Measurements from ENCODE around the gene SLC2A9. TPM values are rescaled to one million over a fixed set of nuclear protein-coding genes. Genes with fewer than 3 reads are reported as not detected.

SLC2A9 gene
- total RNA-seq, 6 donors from 2014 or later, result 5.4 to 25.1 (median 13.0) TPM

DNA sequence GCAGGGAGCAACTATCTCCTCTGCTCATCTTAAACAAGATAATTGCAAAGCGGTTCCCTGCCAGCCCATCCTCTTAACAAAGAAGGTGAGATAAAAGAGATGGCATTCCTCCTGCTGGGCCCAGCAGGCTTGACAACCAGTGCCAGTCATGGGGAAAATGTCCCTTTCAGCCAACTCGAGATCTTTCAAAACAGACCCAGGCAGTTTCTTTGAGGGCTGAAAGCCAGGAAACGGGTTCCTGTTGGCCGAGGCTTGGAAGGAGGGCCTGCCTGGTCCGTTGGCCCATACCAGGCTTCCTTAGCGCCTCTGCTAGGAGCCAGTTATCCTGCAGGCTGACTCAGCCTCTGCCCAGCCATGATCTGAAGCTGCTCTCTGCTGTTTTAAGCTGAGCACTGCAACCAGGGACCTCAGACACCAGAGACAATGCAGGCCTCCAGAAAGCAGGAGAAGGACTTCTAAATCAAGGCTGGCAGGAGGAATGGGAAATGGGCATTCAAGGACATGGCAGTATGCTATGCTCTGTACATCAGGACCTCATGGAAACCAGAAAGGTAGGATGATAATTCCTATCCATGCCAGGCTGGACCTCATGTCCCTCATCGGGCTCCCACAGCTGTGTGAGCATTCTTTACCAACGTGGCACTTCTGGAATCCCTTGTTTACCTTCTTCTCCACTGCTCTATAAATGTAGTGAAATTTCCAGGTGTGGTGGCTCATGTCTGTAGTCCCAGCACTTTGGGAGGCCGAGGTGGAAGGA, 42.4 kb upstream of the SLC2A9 start:
- ATAC-seq (ENCODE audit: low FRiP score in 2 of 2) (peak; percentile 86 to 90), DNase-seq (peak in 1 of 2 donors; percentile 60)
- TF ChIP-seq EP300 (IDR thresholded peaks at IDR 0.05) (no peak), POLR2A (IDR thresholded peaks at IDR 0.05) (no peak), POLR2AphosphoS5 (IDR thresholded peaks at IDR 0.05) (no peak)
- TF ChIP-seq, protein P1, sequence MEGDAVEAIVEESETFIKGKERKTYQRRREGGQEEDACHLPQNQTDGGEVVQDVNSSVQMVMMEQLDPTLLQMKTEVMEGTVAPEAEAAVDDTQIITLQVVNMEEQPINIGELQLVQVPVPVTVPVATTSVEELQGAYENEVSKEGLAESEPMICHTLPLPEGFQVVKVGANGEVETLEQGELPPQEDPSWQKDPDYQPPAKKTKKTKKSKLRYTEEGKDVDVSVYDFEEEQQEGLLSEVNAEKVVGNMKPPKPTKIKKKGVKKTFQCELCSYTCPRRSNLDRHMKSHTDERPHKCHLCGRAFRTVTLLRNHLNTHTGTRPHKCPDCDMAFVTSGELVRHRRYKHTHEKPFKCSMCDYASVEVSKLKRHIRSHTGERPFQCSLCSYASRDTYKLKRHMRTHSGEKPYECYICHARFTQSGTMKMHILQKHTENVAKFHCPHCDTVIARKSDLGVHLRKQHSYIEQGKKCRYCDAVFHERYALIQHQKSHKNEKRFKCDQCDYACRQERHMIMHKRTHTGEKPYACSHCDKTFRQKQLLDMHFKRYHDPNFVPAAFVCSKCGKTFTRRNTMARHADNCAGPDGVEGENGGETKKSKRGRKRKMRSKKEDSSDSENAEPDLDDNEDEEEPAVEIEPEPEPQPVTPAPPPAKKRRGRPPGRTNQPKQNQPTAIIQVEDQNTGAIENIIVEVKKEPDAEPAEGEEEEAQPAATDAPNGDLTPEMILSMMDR (IDR thresholded peaks at IDR 0.05), result peak; percentile 42 to 72 (median 60)
- Histone ChIP-seq H3K27me3 (no peaks in the 10 kb centered on the region), H3K27ac (peak overlapping the region in 2 of 4 donors; percentile 47 to 59), H3K4me3 (no peak overlapping the region), H3K4me1 (peaks cover 0 to 11% (median 8%) of the 10 kb centered on the region in 4 donors), H3K9me3 (no peaks in the 10 kb centered on the region), H3K36me3 (peaks cover 0 to 38% (median 4%) of the 10 kb centered on the region in 4 donors)
- 41 to 64% methylated on average over 9 of the region's 9 CpGs for WGBS, 2 donors

DNA sequence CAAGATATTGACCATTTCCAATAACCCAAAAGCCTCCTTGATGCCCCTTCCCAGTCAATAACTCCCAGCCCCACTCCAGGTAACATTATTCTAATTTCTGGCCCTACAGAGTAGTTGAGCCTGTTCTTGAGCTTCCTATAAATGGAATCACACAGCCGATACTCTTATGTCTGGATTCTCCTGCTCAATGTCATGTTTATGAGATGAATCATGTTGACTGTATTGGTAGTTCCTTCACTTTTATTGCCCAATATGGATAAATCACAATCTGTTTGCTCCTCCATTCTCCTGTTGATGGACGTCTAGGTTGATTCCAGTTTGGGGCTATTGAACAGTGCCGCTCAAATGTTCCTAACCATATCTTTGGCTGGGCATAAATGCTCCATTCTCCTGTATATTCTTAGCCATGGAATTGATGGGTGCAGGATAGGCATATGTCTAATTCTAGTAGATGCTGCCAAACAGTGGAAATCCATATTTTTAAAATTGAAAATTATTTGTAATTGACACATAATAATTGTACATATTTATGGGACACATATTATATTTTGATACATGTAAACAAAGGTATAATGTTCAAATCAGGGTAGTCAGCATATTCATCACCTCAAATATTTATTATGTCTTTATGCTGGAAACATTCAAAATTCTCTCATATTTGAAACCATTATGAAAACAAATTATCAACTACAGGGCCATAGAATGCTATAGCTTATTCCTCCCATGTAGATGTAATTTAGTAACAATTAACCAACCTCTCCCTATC, 40.5 kb upstream of the SLC2A9 start:
- Histone ChIP-seq H3K36me3 (peaks cover 0 to 24% (median 0%) of the 10 kb centered on the region in 4 donors), H3K27me3 (no peaks in the 10 kb centered on the region), H3K27ac (no peak overlapping the region), H3K4me3 (no peak overlapping the region), H3K4me1 (peaks cover 0 to 11% (median 8%) of the 10 kb centered on the region in 4 donors), H3K9me3 (no peaks in the 10 kb centered on the region)
- DNase-seq, result no peak
- no peak for ATAC-seq (ENCODE audit: low FRiP score in 2 of 2)
- no peak for TF ChIP-seq EP300 (IDR thresholded peaks at IDR 0.05)
- TF ChIP-seq POLR2A (IDR thresholded peaks at IDR 0.05), result no peak
- TF ChIP-seq, protein P1 (IDR thresholded peaks at IDR 0.05), result no peak
- TF ChIP-seq POLR2AphosphoS5 (IDR thresholded peaks at IDR 0.05), result no peak
- WGBS, 2 donors, result 95 to 97% methylated on average over 3 of the region's 3 CpGs

DNA sequence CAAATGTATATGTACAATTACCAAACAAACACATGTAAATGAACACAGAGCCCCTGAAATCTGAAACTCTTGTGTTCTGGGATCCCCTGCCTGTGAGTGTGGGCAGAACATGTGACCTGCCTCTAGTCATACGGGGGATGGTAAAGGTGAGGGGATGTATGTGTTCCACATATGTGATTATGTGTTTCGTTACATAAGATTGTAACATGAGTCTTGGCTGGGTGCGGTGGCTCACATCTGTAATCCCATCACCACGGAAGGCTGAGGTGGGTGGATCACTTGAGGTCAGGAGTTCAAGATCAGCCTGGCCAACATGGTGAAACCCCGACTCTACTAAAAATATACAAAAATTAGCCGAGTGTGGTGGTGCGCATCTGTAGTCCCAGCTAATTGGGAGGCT, 37.1 kb upstream of the SLC2A9 start:
- ATAC-seq (ENCODE audit: low FRiP score in 2 of 2) (no peak), DNase-seq (no peak)
- Histone ChIP-seq H3K27me3 (no peaks in the 10 kb centered on the region), H3K4me3 (no peak overlapping the region), H3K4me1 (peaks cover 0 to 6% (median 3%) of the 10 kb centered on the region in 4 donors), H3K36me3 (no peaks in the 10 kb centered on the region), H3K27ac (no peak overlapping the region), H3K9me3 (no peaks in the 10 kb centered on the region)
- 95 to 96% methylated on average over 7 of the region's 7 CpGs for WGBS, 2 donors
- TF ChIP-seq POLR2A (IDR thresholded peaks at IDR 0.05) (no peak), EP300 (IDR thresholded peaks at IDR 0.05) (no peak), POLR2AphosphoS5 (IDR thresholded peaks at IDR 0.05) (no peak)
- TF ChIP-seq, protein P1 (IDR thresholded peaks at IDR 0.05), result no peak

DNA sequence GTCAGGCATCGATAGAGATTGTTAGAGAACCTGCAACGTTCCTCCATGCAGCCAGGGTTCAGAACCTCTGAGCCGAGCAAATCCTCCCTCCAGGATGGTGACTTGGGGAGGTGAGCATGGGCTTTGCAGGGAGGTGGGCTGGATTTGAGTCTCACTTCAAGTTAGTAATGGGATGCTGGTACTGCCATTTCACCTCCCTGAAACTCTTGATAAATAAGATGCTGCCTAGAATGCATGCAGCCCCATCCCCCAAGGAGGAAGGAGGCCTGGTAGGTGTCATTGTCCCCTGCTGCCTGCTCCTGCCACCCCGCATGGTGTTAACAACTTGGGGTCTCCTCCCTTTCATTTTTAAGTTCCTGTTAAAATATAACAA, 35.7 kb upstream of the SLC2A9 start:
- no peaks in the 10 kb centered on the region for H3K9me3 ChIP-seq
- H3K4me1 ChIP-seq, result peaks cover 0 to 6% (median 0%) of the 10 kb centered on the region in 4 donors
- H3K36me3 ChIP-seq, result no peaks in the 10 kb centered on the region
- no peak for ATAC-seq (ENCODE audit: low FRiP score in 2 of 2)
- DNase-seq, result no peak
- no peak overlapping the region for H3K4me3 ChIP-seq
- H3K27ac ChIP-seq, result no peak overlapping the region
- no peaks in the 10 kb centered on the region for H3K27me3 ChIP-seq
- TF ChIP-seq POLR2A (IDR thresholded peaks at IDR 0.05) (no peak), POLR2AphosphoS5 (IDR thresholded peaks at IDR 0.05) (no peak), EP300 (IDR thresholded peaks at IDR 0.05) (no peak)
- TF ChIP-seq, protein P1 (IDR thresholded peaks at IDR 0.05), result no peak
- 88 to 95% methylated on average over 3 to 4 of the region's 4 CpGs for WGBS, 2 donors
